ENCODE results near the gene IQCM.

Gene IQCM

DNA sequence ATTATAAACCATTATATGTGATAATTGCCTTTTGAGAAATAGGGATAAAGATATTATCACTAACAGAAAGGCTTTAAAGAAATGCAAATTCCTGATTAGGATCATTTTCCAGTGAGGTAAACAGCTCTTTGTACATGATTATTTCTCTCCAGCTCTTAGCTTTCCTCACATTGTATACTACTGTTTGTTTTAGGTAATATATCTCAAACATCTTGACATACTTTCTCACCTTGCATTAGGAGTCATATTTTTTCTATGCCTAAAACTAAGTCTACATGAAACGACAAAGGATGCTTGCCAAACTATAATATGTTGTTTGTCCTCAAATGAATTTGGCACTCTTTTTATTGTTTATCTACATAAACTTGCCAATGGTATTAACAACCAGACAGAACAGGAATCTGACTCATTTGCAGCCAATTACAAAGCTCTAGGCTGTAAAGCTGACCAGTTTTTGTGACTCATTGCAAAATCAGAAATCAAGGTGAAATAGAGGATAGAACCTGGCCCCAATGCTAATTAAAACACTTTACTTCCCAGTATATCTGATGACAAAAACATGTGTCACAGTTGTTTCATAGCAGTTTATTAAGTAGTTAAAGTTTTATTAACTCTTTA is 107.0 kb downstream of the IQCM start:
- DNase-seq: no peak

GRCh38 chr4:149707862-149708261 is 107.8 kb downstream of the IQCM start:
- DNase-seq: no peak

DNA sequence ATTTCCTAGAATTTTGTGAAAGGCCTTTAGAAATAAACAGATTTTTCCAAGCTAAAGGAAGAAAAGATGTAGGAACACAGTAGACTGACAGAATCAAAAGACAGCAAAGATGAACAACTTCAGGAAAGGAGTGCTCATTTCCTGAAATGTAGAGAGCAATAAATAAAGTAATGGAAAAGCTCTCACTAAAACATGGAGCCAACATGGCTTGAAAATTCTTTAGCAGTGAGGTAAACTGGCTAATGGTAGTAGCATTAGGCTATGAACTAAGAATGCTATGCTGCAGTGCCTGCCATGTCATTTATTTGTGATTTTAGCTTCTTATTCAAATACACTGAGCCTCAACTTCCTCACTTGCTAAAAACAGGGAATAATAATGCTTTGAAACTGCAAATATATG is 108.7 kb downstream of the IQCM start:
- DNase-seq: no peak

DNA sequence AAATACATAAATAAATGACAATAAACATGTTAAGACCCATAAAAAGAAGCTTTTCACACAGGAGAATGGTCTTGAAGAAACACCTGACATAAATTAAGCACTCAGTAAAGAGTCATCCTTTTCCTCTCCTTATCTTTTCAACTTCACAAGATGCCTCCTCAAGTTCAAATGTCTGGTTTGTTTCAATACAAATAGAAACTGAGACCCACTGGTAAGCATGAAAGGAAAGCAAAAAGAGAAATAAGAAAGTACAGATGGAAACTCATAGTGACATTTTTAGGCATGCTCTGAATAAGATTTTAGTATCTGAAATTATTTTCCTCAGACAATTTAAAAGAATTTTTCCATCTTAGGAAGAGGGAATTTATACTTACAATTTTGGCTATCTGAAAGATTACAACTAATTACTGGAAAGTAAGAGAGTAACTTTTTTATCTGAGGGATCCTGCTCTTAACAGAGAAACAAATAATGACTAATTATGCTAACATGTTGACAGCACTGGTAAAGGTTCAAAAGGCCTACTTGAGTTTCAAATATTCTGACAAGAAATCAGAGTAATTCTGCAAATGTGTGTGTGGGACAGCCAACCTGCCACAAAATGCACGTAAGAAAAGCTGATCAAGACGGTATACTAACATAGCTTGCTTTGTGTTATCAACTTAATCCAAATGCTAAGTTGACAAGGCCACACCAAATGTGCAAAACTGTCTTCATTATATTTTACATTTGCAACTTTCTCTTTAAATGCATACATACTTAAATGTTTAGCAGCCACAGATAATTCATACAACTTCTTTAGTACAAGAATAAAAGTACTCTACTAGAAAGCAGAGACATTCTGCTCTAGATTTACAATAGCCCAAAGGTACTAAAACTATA is 113.0 kb downstream of the IQCM start:
- DNase-seq: no peak

DNA sequence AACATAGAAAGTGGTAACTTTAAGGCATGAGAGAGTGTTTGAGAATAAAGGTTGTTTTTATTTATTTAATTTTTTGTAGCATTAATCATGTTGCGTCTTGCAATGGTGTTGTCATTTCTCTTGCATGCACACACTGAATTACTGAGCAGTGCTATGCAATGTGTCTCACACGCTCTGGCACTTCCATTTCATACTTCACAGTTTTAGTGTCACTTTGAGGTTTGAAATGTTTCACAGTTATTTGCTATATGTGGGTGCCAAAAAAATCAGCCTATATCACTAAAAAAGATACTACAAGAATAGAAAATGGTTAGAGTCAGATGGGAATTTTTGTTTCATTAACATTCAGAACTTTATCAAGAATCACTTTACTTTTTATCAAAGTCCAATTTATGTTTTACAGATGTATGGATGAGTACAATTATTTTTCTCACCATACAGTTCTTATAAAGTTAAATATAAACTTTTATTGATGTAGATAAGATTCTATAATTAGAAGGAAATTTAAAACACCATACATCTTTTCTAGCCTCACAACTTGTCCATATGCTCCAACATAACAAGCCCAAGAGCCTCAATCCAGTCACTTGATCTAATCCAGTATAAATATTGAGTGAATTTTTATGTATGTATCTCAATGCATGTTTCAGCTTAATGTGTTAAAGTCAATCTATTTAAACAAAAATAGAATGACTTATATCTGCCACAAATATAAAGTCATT is 114.0 kb downstream of the IQCM start:
- DNase-seq: no peak

DNA sequence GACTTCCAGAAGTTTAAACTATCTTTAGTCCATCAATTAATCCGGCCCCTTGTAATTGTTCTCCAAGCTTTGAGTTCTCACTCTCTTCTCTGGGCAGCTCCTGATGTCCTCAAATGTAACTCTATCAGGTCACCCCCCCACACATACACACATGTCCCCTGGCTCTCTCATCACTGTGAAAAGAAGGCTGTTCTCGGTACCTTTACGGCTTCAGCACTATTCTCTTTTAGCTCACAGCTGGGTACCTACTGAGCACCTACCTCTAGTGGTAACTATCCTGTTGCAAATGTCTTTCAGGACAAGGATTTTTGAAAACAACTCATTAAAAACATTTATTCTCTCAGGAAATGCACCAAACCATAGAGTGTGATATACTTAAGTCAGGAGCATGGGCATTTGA is 115.4 kb downstream of the IQCM start:
- DNase-seq: no peak

DNA sequence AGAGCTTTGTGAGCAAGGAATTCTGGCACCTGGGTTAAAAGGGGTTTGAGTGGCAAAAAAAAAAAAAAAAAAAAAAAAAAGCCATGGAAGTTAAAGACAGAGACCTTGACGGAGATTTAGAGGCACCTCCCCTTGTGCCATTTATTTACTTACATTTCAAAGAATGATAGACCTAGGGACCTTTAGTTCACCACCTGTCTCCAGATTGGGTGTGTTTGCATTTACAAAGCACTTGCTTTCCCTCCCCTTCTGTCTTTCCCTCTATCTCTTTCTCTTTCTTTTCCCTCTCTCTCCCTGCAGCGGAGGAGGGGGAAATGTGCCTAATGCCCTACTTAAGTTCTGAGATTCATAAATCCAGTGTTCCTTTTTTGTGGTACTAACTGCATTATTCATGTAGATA is 116.0 kb downstream of the IQCM start:
- no peak for DNase-seq

DNA sequence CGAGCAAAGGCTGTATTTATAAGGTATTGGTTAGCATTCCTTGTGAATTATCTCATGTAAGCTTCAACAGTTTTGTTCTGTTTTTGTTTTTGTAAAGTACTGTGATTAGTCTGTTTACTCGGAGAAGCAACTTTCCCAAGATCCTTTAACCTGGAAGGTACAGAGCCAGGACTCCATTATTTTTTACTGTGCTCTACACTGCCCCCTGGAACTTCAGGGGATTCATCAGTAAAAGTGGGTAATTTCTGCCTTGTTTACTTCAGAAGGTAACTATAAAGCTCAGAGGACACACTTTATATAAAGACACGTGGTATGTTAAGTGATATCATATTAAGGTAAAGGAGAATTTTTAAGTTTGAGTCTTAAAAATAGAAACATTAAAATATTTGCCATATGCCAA is 124.9 kb downstream of the IQCM start:
- no peak for DNase-seq

DNA sequence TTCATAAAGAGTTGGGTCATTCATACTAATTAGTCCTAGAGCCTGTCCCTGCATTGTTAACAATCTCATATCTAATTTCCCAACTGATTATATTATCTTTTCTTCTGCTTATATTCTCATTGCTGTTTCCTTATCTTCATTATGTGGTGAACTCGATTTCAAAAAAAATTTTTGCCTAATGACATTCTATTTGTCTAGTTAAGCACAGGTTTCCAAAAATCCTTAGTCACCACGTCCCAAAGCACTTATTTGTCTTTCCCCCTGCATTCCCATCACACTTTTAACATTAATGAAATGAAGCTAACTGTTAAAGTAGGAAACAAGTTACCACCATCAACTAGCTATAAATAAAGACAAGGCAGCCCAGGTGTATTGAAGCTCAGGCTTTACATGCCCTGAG is 131.1 kb downstream of the IQCM start:
- DNase-seq: no peak

DNA sequence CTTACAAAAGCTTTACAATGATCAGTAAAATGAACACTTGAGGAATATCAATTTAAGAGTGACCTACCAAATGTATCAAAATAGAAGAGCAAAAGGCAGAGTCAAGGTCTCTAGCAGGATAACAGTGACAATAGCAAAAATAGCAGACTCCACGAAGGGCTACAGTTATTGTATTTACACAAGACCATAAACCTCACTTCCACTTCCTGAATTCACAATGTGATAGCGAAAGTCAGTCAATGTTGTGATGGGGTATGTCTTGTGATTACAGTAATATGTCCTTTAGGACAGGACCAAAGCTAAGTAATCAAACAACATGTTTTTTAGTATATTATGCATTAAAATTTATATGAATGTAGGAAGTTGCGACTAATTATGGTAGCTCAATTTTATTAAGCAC is 139.6 kb downstream of the IQCM start:
- DNase-seq: no peak

GRCh38 chr4:149645790-149646189 is 169.9 kb downstream of the IQCM start:
- DNase-seq: no peak

DNA sequence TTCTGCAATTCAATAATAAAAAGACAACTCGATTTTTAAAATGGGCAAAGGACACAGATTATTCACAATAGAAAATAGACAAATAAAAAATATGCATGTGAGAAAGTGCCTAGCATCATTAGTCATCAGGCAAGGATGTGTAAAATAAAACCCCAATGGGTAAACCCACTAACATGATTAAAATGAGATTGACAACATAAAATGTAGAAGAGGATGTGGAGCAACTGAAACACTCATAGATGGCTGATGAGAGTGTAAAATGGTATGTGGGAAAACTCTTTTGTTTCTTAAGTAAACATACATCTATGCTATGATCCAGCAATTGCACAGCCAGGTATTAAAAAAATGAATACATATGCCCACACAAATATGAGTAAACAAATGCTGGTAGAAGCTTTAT is 177.6 kb downstream of the IQCM start:
- no peak for DNase-seq

DNA sequence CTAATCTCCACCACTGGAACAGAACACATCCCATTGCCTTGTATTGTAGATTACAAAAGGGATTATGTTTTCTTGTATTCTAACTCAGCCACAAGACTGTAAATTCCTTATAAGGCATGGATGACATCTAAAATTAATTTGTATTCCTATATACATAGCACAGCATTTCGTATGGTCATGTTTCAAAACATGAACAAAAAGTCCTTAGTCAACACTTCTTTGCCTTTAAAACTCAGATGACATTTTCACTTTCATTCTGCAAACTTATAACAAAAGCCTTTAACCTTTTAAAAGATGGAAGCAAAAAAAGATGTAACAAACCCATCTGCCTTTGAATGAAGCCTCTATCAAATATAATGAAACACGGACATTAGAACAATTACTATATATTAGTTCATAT is 181.3 kb downstream of the IQCM start:
- DNase-seq: no peak

- no peak for DNase-seq
These were observed 184.0 kb downstream of the IQCM start for GRCh38 chr4:149631629-149632028.

- no peak for DNase-seq
These were observed 185.6 kb downstream of the IQCM start for GRCh38 chr4:149630064-149630463.

DNA sequence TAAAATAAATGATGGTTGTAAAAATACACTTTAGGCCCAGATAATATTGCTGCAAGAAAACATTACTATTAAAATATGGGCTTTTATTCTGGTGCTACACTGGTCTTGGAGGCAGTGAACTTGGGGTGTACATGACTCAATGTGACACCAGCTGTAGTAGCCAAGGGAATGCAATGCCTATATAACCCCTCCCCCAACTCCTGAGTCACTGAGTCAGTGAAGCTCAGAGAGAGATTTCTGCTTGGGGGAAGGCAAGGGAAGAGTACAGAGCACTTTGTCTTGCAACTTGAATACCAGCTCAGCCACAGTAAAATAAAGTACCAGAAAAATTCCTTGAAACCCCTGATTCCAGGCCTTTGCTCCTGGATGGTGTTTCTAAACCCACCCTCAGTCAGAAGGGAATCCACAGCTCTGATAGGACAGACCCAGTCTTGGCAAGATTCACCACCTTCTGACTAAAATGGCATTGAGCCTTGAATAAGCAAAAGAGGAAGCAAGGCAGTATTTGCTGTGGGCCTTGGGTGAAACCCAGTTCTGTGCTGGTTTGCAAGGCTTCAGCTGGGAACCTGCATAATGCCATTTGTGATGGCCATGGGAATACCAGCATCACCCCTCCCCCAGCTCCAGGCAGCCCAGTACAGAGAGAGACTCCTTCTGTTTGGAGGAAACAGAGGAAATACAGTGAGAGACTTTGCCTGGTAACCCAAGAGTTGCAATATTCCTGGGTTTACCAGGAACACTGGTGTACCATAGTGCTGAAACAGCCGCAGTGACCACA is 209.9 kb downstream of the IQCM start:
- no peak for DNase-seq

- DNase-seq: no peak
These were observed 210.8 kb downstream of the IQCM start for GRCh38 chr4:149604827-149605226.

GRCh38 chr4:149595500-149595899 is 220.1 kb downstream of the IQCM start:
- DNase-seq: no peak

DNA sequence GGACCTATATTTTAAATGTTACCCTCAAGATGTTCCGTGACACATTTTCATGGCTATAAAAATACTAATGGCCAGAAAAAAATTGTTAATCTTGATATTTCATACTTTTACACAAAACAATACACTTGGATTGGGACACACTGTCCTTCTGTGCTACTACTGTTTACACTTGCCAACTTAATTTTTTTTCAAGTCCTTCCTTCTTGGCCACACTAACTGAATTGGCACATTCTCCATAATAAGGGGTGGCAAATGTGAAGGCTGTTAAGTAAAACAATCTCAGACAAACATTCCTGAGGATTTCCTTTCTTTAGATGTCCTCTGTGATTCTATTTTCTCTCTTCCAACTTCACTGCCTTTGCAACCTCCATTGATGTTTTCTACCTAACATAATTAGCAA is 225.8 kb downstream of the IQCM start:
- no peak for DNase-seq

- DNase-seq: no peak
These were observed 230.9 kb downstream of the IQCM start for GRCh38 chr4:149584722-149585121.

DNA sequence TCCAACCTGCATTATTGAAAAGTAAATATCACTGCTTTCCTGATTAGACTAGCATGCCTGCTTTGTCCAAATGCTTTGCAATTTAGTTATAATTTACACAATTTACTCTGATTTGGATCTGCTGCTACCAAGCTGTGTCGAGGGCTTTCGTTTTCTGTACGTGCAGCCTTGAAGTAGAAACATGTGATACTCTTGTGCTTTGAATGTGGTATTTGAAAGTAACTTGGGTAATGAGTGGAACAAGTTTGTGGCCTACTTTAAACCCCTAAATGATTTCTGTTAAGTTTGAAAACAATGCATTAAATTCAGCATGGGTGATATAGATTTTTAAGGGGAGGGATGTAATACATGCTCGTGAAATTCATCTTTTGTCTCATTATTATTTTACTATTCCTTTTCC is 240.7 kb downstream of the IQCM start:
- DNase-seq: no peak

GRCh38 chr4:149572716-149573115 is 242.9 kb downstream of the IQCM start:
- no peak for DNase-seq

DNA sequence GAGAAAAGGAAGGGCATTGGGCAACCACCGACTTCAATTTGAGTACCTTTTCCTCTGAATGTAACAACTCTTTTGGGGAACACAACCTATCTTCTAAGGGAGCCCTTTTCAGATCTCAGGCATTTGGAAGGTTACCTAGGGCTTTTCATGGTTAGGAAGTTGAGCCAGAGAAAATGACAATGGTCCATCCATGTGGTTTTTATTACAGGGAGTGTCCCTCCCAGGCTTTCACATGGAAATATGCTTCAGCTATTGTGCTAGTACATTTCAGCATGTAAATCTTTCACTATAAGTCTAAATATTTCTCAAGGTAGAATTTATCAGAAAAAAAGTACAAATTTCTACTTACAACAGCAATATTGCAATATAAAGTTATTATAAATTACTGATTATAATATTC is 259.8 kb downstream of the IQCM start:
- no peak for DNase-seq
